Brain pericyte (primary cell): Measurements from ENCODE around the gene BMP2K.
"Not testable (repeated sequence)": the region's sequence is repeated elsewhere in the genome, so short reads cannot be mapped to it uniquely, and the experiment has no call there.

Experiments
- DNase-seq: peaks from one replicate; pipeline ENCODE4 v3.0.0-alpha.2; 2012; ENCODE audit warnings: low read depth, low spot score

The BMP2K gene

DNA sequence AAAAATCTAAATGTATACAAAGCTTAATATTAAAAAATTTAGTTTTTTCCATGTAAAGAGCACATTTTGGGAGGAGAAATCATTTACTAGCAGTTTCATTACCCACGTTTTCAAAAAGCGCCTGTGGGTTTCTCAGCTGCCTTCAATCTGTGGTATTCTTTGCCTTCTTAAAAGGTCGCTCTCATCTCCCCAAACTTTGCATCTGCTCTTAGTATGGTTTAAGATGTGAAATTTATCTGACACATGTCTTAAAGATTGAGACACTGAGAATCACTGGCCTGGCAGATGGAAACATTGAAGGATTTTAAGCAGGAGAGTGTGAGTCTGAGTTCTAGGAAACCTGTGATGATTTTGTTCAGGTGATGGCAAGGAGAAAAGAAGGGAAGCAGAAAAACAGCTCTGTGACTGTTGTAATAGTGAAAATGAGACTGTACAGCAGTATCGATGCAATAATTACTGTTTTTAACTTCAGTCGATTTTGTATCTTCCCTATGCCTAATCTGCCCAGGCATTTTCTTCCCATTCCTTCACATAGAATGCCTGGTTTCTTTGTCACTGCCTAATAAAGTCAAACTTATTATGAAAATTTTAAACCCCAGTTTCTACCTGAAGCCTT lies 87.2 kb downstream of the BMP2K start:
- DNase-seq, result no peak

GRCh38 chr4:78863991-78864390 lies 87.8 kb downstream of the BMP2K start:
- no peak for DNase-seq

DNA sequence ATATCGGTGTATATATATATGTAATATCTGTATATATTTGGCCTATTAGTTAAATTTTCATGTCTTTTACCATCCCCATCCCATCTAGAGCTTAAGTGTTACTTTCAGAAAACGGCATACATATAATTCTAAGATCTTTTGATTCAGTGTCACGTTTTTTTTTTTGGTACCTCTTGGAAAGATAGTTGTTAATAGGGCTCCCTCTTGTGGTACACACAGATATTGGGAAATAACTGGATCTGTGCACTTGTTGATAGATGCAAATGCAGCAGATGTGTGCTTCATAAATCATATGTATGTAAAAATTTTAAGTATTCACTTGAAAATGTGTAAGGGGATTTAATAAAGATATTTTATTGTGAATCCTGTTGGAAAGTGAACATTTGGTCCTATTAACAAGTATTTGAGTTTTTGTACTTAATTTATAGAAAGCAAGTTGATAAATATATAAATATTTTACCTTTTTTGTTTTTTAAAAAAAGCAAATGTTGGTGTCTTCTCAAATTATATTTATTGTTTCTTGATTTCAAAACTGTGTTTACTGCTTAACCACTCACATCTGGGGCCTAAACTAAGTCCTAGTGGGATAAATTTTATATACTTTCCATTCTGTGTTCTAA lies 88.4 kb downstream of the BMP2K start:
- peak; percentile 49 for DNase-seq

DNA sequence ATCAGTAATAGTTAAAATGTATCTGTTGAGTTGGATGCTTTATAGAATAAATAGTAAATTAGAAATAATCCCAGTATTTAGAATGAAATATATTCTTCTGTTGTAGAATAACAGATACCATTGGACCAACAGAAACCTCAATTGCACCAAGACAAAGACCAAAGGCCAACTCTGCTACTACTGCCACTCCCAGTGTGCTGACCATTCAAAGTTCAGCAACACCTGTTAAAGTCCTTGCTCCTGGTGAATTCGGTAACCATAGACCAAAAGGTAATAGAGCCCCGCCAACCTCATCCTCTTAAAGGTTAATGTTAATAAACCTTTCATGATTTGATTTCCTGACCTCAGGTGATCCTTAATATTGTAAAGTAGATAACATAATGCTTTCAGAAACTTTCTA lies 89.3 kb downstream of the BMP2K start:
- DNase-seq, result no peak

- not testable (repeated sequence) for DNase-seq
Observed at GRCh38 chr4:78868712-78869111, 92.6 kb downstream of the BMP2K start.

- no peak for DNase-seq
Observed at GRCh38 chr4:78870056-78870455, 93.9 kb downstream of the BMP2K start.

GRCh38 chr4:78876568-78877320 lies 100.6 kb downstream of the BMP2K start:
- no peak for DNase-seq

- DNase-seq, result no peak
Observed at GRCh38 chr4:78878031-78878430, 101.9 kb downstream of the BMP2K start.

- DNase-seq, result no peak
Observed at GRCh38 chr4:78880874-78881492, 104.8 kb downstream of the BMP2K start.

DNA sequence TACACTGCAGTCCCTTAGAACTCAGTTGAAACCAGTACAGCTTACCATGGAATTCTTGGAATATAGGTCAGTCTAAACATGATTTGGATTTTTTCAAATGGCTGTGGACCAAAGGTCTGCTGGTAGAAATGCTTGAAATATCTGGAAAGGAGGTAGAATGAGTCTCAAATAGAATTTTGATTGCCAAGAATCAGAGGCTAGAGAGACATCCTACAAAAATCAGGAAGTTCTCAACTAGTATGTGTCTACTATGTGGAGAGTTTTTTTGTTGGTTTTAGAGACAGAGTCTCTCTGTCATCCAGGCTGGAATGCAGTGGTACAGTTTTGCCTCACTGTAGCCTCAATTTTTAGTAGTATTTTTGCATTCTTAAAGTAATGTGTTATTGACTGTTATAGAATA lies 109.4 kb downstream of the BMP2K start:
- no peak for DNase-seq

- DNase-seq, result no peak
Observed at GRCh38 chr4:78889955-78890354, 113.8 kb downstream of the BMP2K start.

DNA sequence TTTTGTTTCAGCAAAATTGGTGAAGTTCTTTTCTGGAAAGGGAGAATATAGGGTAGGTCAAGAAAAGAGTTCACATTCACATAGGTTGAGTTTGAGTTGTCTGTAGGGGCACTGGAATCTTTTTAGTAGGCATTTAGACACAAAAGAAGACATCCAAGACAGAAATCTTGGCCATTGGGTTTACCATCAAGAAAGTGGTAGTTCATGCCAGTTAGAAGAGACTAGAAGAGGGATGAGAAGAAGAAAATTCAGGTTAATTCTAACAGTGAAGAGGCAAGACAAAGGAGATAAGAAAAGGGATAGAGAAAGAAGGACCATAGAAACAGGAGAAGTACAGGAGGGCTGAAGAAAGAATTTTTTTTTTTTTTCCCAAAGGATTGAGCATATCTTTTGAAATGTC lies 123.2 kb downstream of the BMP2K start:
- DNase-seq, result no peak

DNA sequence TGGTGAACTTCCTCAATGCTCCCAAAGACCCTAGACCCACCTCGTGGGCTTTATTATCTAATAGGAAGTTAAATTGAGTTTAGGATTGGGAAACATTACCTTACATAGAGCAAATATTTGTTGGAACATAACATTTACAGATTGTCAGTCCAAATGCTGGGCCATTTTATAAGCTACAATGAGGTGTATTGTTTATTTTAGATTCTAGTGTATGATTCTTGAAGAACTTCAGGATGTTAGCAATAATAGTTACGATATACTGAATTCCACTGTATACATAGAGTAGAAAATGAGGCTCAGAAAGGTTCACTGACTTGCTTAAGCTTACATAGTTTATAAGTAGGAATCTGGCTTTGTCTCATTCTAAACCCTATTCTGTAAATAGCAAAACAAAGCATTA lies 125.7 kb downstream of the BMP2K start:
- no peak for DNase-seq

GRCh38 chr4:78902298-78902697 lies 126.1 kb downstream of the BMP2K start:
- DNase-seq, result no peak

DNA sequence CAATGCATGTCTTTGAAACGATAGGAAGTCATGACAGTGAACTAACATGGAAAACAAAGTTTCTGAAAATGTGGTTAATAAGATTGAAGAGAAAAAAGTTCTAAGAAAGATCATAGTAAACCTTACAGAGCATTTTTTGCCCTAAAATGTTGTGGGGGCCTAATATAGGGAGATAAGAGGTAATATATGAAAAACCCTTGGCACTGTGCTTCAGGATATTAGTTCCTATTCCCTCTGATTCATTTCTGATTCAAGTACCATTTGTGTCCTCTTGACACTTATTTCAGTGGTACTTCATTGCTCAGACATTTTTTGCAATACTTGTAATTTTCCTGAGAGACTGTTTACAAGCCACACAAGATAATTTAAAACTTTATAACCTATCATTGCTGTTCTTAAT lies 128.0 kb downstream of the BMP2K start:
- no peak for DNase-seq

DNA sequence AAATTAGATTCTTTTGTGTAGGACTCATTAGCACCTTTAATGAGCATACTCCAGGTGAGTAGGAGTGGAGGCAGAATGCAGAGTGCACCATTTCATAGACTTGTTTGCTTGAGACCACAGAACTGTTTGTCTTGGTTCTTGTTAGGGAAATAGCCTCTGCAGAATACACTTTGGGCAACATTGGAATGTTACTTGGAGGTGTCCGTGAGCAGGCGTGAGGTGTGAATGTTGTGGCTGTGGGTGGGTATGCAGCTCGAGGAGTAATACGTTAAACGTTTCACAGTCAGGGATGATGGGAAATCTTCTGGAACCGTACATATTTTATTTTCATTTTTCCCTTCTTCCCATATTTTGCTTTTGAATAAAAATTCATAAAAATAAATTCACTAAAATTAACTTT lies 131.5 kb downstream of the BMP2K start:
- DNase-seq, result no peak

DNA sequence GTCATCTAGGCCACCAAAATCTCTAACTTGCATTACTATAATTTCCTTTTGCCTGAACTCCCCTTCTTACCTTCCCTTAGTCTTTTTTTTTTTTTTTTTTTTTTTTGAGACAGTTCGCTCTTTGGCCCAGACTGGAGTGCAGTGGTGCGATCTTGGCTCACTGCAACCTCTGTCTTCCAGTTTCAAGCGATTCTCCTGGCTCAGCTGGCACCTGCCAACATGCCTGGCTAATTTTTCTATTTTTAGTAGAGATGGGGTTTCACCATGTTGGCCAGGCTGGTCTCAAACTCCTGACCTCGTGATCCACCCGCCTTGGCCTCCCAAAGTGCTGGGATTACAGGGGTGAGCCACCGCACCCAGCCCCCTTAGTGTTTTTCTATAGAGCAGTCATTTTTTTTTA lies 132.8 kb downstream of the BMP2K start:
- DNase-seq, result not testable (repeated sequence)

DNA sequence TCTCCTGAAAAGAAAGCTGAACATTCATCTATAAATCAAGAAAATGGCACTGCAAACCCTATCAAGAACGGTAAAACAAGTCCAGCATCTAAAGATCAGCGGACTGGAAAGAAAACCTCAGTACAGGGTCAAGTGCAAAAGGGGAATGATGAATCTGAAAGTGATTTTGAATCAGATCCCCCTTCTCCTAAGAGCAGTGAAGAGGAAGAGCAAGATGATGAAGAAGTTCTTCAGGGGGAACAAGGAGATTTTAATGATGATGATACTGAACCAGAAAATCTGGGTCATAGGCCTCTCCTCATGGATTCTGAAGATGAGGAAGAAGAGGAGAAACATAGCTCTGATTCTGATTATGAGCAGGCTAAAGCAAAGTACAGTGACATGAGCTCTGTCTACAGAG lies 134.5 kb downstream of the BMP2K start:
- no peak for DNase-seq

DNA sequence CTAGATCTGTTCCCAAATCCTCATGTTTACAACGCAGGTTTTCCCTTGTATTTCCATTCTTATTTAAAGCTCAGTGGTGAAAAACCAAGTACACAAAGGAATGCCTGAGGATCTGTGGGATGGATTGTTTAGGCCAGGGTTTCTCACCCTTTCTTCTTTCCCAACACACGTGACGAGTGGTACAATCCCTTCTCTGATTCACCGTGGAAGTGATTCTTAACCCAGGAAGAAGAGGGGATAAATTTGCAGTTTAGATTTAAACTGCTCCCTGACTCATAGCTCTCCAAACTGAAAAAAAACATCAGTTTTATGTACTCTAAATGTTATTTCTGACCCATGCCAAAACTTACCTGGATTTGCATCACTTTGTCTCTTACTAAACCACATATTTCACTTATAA lies 146.1 kb downstream of the BMP2K start:
- no peak for DNase-seq

DNA sequence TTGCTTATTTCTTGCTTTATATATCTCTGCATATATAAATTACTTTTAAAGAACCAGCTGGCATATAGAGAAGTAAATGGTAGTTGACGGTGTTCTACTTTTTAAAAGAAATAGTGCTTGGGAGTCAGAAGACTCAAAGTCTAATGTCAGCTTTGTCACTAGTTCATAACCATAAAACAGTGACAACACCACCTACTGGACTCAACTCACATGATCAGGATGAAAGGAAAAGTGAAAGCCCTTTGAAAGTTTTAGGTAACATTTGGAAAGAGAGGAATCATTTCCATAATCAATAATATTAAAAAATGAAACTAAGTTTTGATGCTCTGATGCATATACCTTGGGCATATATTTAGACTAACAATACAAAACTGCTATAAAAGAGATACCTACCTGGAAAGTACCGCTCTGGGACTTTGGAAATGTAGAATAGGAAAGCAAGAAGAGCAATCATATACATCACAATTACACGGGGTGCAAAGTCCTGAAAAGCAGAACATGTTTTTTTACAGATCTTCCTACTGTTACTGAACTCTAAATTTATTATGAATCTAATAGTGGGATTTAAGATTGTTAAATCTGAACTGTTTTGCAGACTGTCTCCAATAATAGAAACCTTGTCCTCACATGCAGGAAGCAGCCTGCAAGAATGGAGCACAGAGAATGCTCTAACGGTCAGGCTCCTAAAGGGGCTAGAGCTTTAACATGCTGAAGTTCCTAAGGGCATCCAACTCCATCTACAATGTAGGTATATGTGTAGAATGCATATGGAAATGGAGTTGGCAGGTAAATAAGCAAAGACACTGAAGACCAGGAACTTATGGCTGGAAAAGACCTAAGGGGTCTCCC lies 147.5 kb downstream of the BMP2K start:
- no peak for DNase-seq

GRCh38 chr4:78926826-78927225 lies 150.7 kb downstream of the BMP2K start:
- DNase-seq, result no peak

DNA sequence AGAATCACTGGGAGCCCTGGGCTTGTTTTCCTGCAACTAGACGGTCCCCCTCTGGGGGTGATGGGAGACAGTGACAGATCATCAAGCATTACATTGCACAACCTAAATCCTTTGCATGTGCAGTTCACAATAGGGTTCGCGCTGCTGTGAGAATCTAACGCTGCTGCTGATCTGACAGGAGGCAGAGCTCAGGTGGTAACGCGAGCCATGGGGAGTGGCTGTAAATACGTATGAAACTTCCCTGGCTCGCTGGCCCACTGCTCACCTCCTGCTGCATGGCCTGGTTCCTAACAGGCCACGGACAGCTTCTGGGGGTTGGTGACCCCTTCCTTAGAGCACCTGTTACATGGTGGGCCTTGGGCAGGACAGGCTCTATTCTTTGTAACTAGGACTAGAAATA lies 152.7 kb downstream of the BMP2K start:
- no peak for DNase-seq
